ENCODE data around the gene IHH.

GRCh38 chr2:219038600-219038999, 22.1 kb downstream of the IHH start:
- TF ChIP-seq RFX5 (IDR thresholded peaks at IDR 0.05; ENCODE audit: low read length) = no peak
- no peak for TF ChIP-seq SMC3 (IDR thresholded peaks at IDR 0.05; ENCODE audit: low read depth, low read length)
- no peak for TF ChIP-seq CTCF (IDR thresholded peaks at IDR 0.05)
- no peak for TF ChIP-seq FOXJ3 (CRISPR knock-in tag; IDR thresholded peaks at IDR 0.05)
- TF ChIP-seq RAD21 (IDR thresholded peaks at IDR 0.05; ENCODE audit: low read length) = no peak
- TF ChIP-seq JUND (IDR thresholded peaks at IDR 0.05) = no peak
- no peak for TF ChIP-seq POLR2AphosphoS5 (IDR thresholded peaks at IDR 0.05; ENCODE audit: low read depth, low read length)
- TF ChIP-seq EP300 (IDR thresholded peaks at IDR 0.05; ENCODE audit: borderline replicate concordance in 1 of 2, low read depth in 1 of 2, low read length in 1 of 2) = no peak
